ENCODE results near the gene MYO5A.
"Not testable (repeated sequence)": the region's sequence is repeated elsewhere in the genome, so short reads cannot be mapped to it uniquely, and the experiment has no call there.

The MYO5A gene

GRCh38 chr15:52540374-52541012 lies 11.8 kb upstream of the MYO5A start:
- no peak for DNase-seq

- no peak for DNase-seq
Observed at GRCh38 chr15:52537459-52537858, 8.8 kb upstream of the MYO5A start.

- no peak for DNase-seq
Observed at GRCh38 chr15:52532427-52532826, 3.7 kb upstream of the MYO5A start.

GRCh38 chr15:52529940-52530339 lies 1.3 kb upstream of the MYO5A start:
- peak in 2 of 51 donors; percentile 14 to 68 for DNase-seq

GRCh38 chr15:52529341-52529924 lies 753 bp upstream of the MYO5A start:
- DNase-seq, result peak in 20 of 51 donors; percentile 7 to 85 (median 37)

- peak in 34 of 51 donors; percentile 14 to 81 (median 46) for DNase-seq
Observed at GRCh38 chr15:52527911-52528563, 643 bp downstream of the MYO5A start.

GRCh38 chr15:52527196-52527910 lies 1.3 kb downstream of the MYO5A start:
- no peak for DNase-seq

- no peak for DNase-seq
Observed at GRCh38 chr15:52524223-52525136, 4.2 kb downstream of the MYO5A start.

- no peak for DNase-seq
Observed at GRCh38 chr15:52523647-52524046, 5.0 kb downstream of the MYO5A start.

- DNase-seq, result no peak
Observed at GRCh38 chr15:52523192-52523591, 5.5 kb downstream of the MYO5A start.

- no peak for DNase-seq
Observed at GRCh38 chr15:52521682-52522081, 7.0 kb downstream of the MYO5A start.

- DNase-seq, result no peak
Observed at GRCh38 chr15:52520421-52520820, 8.3 kb downstream of the MYO5A start.

GRCh38 chr15:52518487-52519371 lies 10.0 kb downstream of the MYO5A start:
- DNase-seq, result no peak

GRCh38 chr15:52517014-52517413 lies 11.7 kb downstream of the MYO5A start:
- no peak for DNase-seq

GRCh38 chr15:52515343-52515742 lies 13.3 kb downstream of the MYO5A start:
- no peak for DNase-seq

GRCh38 chr15:52514482-52514881 lies 14.2 kb downstream of the MYO5A start:
- DNase-seq, result no peak

GRCh38 chr15:52512869-52513268 lies 15.8 kb downstream of the MYO5A start:
- not testable (repeated sequence) for DNase-seq

- no peak for DNase-seq
Observed at GRCh38 chr15:52511084-52511483, 17.6 kb downstream of the MYO5A start.

- DNase-seq, result peak in 2 of 51 donors; percentile 38 to 45
Observed at GRCh38 chr15:52509500-52510245, 19.0 kb downstream of the MYO5A start.

Data from hypothalamus (tissue), 51 donors.